HG02610 (cell line): ENCODE results near the gene IL13.

ENCODE experiments used
- ATAC-seq: cut with Tn5 transposase; IDR thresholded peaks from one replicate; pipeline ENCODE4 v1.9.1; 2021; ENCODE audit warnings: mild to moderate bottlenecking, moderate library complexity; ENCODE audit not compliant: unreplicated experiment

Gene IL13

GRCh38 chr5:132669455-132669820 is 11.5 kb downstream of the IL13 start:
- no peak for ATAC-seq

GRCh38 chr5:132669966-132670882 is 12.3 kb downstream of the IL13 start:
- ATAC-seq: no peak

GRCh38 chr5:132671000-132671399 is 13.0 kb downstream of the IL13 start:
- no peak for ATAC-seq

GRCh38 chr5:132673488-132673887 is 15.5 kb downstream of the IL13 start:
- ATAC-seq: no peak

GRCh38 chr5:132673939-132674630 is 16.1 kb downstream of the IL13 start, which contains the start of gene IL4:
IL4 (plus strand) TSS chr5:132673989; CDS start chr5:132674051, 62 bp downstream.
- ATAC-seq: peak; percentile 1

- peak; percentile 79 for ATAC-seq
Observed at GRCh38 chr5:132674671-132675506, 16.9 kb downstream of the IL13 start.

GRCh38 chr5:132675936-132676689 is 18.1 kb downstream of the IL13 start:
- no peak for ATAC-seq

GRCh38 chr5:132677191-132677590 is 19.2 kb downstream of the IL13 start:
- no peak for ATAC-seq

GRCh38 chr5:132677682-132678400 is 19.9 kb downstream of the IL13 start:
- ATAC-seq: no peak

GRCh38 chr5:132678735-132679134 is 20.8 kb downstream of the IL13 start:
- no peak for ATAC-seq

GRCh38 chr5:132679166-132679565 is 21.2 kb downstream of the IL13 start:
- no peak for ATAC-seq

GRCh38 chr5:132679717-132680380 is 21.9 kb downstream of the IL13 start:
- no peak for ATAC-seq

- ATAC-seq: no peak
Observed at GRCh38 chr5:132680780-132681475, 23.0 kb downstream of the IL13 start.

GRCh38 chr5:132681476-132681831 is 23.5 kb downstream of the IL13 start:
- no peak for ATAC-seq

- ATAC-seq: no peak
Observed at GRCh38 chr5:132681983-132682382, 24.0 kb downstream of the IL13 start.

GRCh38 chr5:132684491-132684890 is 26.5 kb downstream of the IL13 start:
- ATAC-seq: no peak

- no peak for ATAC-seq
Observed at GRCh38 chr5:132684922-132685720, 27.1 kb downstream of the IL13 start.

GRCh38 chr5:132686193-132686592 is 28.2 kb downstream of the IL13 start:
- no peak for ATAC-seq
